Uterus (tissue), 2 donors: Measurements from ENCODE around the gene ZYG11B.

Experiments
- CTCF ChIP-seq, 4 experiments: fragments of 200-600 bp in 2 of 4; fragments of 450-650 bp in 2 of 4; sonication (generic) in 2 of 4; IDR thresholded peaks; one replicate each; pipeline ENCODE4 v1.5.1; 2016 to 2019; ENCODE audit warnings: antibody characterized with exemption in 4 of 4, mild to moderate bottlenecking in 2 of 4, moderate library complexity in 1 of 4
- POLR2A ChIP-seq, 2 donors: fragments of 450-650 bp; IDR thresholded peaks; one replicate each; pipeline ENCODE4 v1.6.1; 2016; ENCODE audit warnings: antibody characterized with exemption in 2 of 2, mild to moderate bottlenecking in 1 of 2, moderate library complexity in 1 of 2

- TF ChIP-seq CTCF (IDR thresholded peaks at IDR 0.05) (no peak), POLR2A (IDR thresholded peaks at IDR 0.05) (no peak)
Measured at GRCh38 chr1:52848423-52848822, 122.2 kb downstream of the ZYG11B start.
